Midbrain (tissue), 1 donor: ENCODE results near the gene PTPRG.

Source experiments
- DNase-seq: peaks from one replicate; lab custom pipeline; 2025; lab: John Stamatoyannopoulos, UW

The PTPRG gene

DNA sequence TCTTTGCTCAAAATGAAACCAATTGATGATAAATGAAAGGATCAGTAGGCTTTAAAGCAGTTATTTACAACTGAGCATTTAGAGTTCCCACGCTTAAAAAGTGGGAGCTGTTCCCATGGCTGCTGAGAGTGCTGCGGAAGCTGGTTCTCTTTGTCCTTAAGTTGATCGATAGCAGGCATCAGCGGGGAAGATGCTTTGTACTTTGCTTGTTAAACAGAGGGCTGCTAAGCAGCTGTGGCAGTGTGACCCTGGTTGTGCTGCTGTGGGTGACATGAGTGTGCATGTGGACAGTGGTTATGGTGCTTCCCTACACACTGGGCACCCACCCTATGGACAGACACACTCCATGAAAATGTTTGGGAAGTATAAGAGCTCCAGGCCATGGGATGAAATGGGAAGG is 96.3 kb downstream of the PTPRG start:
- DNase-seq, result no peak

DNA sequence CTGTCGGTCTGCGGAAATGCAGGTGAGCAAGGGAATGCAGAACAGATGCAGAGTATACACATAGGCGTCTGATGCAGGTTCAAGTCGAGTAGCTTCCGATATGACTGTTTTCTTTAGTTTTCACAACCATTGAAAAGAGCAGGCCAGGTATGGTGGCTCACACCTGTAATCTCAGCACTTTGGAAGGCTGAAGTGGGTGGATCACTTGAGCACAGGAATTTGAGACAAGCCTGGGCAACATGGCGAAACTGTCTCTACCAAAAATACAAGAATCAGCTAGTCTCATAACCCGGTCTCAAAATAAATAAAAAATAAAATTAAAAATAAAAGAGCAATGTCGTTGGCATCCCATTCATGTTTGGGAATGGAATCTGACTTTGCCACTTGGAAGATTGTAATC is 101.5 kb downstream of the PTPRG start:
- DNase-seq, result no peak

DNA sequence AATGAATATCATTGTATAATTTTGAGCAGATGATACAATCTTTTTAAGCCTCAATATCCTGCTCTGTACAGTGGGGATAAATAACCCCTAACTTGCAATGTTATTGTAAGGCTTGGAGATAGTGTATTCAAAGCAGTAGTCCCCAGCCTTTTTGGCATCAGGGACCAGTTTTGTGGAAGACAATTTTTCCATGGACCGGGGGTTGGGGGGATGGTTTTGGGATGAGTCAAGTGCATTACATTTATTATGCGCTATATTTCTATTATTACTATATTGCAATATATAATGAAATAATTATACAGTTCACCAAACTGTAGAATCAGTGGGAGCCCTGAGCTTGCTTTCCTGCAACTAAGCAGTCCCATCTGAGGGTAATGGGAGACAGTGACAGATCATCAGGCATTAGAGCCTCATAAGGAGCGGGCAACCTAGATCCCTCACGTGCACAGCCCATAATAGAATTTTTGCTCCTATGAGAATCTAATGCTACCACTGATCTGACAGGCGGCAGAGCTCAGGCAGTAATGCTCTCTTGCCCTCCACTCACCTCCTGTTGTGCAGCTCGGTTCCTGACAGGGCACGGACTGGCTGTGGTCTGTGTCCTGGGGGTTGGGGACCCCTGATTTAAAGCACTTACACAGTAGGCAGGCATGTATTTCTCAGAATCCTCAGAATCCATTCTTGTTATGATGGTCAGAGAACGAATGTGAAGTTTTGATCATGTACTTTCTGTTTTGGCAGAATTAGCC is 102.2 kb downstream of the PTPRG start:
- no peak for DNase-seq

GRCh38 chr3:61664105-61664482 is 102.7 kb downstream of the PTPRG start:
- no peak for DNase-seq

GRCh38 chr3:61665121-61665520 is 103.8 kb downstream of the PTPRG start:
- DNase-seq, result no peak

DNA sequence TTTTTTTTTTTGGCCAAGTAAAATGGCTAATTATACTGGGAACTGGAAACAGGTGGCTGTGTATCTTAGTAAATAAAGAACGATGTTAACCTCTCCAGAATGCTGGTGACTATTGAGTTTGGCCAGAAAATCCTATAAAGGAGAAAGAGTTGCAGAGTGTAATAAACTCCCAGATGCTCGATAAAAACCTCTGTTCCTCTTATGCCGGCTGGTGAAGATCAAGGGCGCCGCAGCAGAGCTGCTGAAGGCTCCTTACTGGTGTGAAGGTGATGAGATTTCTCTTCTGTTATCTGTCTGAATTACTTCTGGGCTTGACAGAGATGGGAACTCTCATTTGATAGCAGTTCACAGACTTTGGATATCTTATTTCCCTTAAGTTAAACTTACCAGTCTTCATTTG is 104.6 kb downstream of the PTPRG start:
- no peak for DNase-seq

- no peak for DNase-seq
Measured at GRCh38 chr3:61666615-61667330, 105.4 kb downstream of the PTPRG start.

GRCh38 chr3:61667383-61667782 is 106.0 kb downstream of the PTPRG start:
- DNase-seq, result no peak

DNA sequence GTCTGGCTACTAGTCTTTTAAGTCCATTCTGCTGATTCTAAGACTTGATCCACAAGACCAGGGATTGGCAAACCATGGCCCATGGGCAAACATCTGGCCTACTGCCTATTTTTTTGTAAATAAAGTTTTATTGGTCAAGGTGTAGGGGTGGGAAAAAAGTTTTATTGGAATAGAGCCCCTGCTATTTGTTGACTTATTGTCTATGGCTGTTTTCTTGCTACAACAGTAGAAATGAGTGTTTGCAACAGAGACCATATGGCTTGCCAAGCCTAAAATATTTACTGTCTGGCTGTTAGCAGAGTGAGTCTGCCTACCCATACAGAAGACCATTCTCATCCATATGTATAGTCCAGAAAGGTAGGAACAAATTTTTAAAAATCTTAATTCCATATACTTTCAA is 106.4 kb downstream of the PTPRG start:
- DNase-seq, result no peak

GRCh38 chr3:61668317-61668864 is 107.0 kb downstream of the PTPRG start:
- no peak for DNase-seq

DNA sequence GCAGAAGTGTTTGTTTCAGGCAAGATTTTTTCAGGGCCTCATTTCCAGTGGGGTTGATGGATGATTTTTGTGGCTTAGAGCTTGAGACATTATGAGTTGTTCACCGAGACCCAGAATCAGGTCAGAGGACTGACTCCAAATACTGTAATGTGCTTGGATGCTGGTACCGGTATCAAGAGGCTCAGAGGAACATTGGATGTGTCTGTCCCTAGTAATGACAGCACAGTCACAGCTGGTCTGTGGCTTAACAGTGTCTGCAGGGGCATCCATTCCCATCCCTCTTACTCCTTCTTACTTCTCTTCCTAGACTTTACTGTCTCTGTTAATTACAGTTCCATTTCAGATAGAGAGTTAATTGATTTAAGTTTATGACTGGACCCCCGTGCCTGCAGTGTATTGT is 107.8 kb downstream of the PTPRG start:
- no peak for DNase-seq

DNA sequence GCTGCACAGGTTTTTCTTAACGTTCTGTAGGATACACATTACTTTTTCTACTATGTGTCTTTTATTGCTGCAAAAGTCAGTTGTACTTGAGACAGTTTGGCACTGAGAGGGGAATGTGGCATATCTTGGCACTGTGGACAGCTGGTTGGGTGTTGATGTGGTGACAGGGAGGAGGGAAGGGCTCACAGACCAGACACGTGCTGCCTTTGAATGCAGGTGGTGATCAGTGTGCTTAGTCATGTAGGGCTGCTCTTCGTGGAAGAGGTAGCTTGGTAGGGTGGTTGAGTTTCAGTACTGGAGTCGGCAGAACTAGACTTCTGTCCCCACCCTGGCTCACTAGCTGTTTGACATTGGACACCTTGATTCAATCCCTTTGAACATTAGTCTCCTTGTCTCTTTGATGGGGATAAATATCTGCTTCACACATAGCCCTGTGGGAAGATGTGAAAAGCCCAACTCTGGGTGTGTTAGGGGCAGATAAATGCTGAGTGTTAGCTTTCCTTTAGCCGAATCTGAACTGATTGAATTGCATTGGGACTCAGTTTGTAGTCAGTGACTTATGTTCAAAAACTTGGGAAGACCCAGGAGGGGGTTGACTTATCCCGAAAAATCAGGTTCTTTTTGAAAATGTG is 108.4 kb downstream of the PTPRG start:
- DNase-seq, result no peak

GRCh38 chr3:61673651-61674050 is 112.3 kb downstream of the PTPRG start:
- DNase-seq, result no peak

- no peak for DNase-seq
Measured at GRCh38 chr3:61674596-61674995, 113.2 kb downstream of the PTPRG start.

GRCh38 chr3:61679026-61679425 is 117.7 kb downstream of the PTPRG start:
- no peak for DNase-seq

GRCh38 chr3:61680617-61681016 is 119.2 kb downstream of the PTPRG start:
- no peak for DNase-seq

GRCh38 chr3:61681636-61682035 is 120.3 kb downstream of the PTPRG start:
- no peak for DNase-seq

GRCh38 chr3:61682671-61683548 is 121.5 kb downstream of the PTPRG start:
- no peak for DNase-seq

GRCh38 chr3:61683549-61684236 is 122.3 kb downstream of the PTPRG start:
- DNase-seq, result no peak

GRCh38 chr3:61684386-61684785 is 123.0 kb downstream of the PTPRG start:
- no peak for DNase-seq

GRCh38 chr3:61685755-61686154 is 124.4 kb downstream of the PTPRG start:
- no peak for DNase-seq
